Activated naive CD8-positive, alpha-beta T cell treated with anti-CD3 and anti-CD28 coated beads, Interleukin-2, amount 10 ng/mL, durations not matched to agents 7 days and 5 days (primary cell): ENCODE results near the gene LAMTOR1. TPM values are rescaled to one million over a fixed set of nuclear protein-coding genes. Genes with fewer than 3 reads are reported as not detected.
"Not testable (repeated sequence)": the region's sequence is repeated elsewhere in the genome, so short reads cannot be mapped to it uniquely, and the experiment has no call there.

Source experiments
- ATAC-seq: fragments of 150-1000 bp; cut with Tn5 transposase; one replicate; pipeline ENCODE4 v1.10.0; 2021; ENCODE audit warnings: low read depth, moderate library complexity
- POLR2A ChIA-PET: fragments of 350-600 bp; sonication (Branson Sonifier 250); formaldehyde crosslinking; loops from one replicate; lab custom pipeline; 2021; ENCODE audit warnings: antibody characterized with exemption; lab: Charles Lee
- DNase-seq: peaks from one replicate; pipeline ENCODE4 v3.0.0; 2021
- H3K27ac Mint-ChIP-seq: one replicate; pipeline ENCODE4 v1.8.0; 2022; ENCODE audit warnings: mild to moderate bottlenecking, mixed read lengths
- H3K27me3 Mint-ChIP-seq: one replicate; pipeline ENCODE4 v1.8.0; 2022; ENCODE audit warnings: mild to moderate bottlenecking, moderate library complexity, mixed read lengths
- H3K36me3 Mint-ChIP-seq: one replicate; pipeline ENCODE4 v1.8.0; 2021; ENCODE audit warnings: mild to moderate bottlenecking, mixed read lengths
- H3K4me1 Mint-ChIP-seq: one replicate; pipeline ENCODE4 v1.8.0; 2021; ENCODE audit warnings: mixed read lengths
- H3K4me3 Mint-ChIP-seq: one replicate; pipeline ENCODE4 v1.8.0; 2022; ENCODE audit warnings: mild to moderate bottlenecking, moderate library complexity, mixed read lengths
- H3K9me3 Mint-ChIP-seq: one replicate; pipeline ENCODE4 v1.8.0; 2021; ENCODE audit warnings: mixed read lengths
- total RNA-seq, 2 experiments: library from RNA; stranded (reverse); gene quantifications; one replicate each; pipeline ENCODE4 v1.2.3, GENCODE V29; 2021

LAMTOR1 gene
- total RNA-seq, 2 experiments from 2014 or later: 65.6 to 70.5 TPM

DNA sequence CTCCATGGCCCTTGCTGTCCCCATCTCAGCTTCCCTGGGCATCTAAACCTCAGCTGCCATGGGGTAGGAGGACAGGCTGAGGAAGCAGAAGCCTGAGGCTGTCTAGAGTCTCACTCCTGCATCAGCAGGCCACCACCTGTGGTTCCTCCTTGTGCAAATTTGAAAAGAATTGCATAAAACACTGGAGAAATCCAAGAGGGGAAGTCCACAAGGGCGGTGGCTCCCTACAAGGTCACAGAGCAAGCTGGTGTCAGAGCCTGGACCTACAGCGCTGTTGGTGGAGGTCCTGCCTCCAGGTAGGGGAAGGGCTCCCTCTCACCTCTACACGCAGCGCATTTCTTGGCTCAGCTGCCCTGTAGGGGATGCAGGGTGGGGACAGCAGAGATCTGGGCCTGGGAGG is 32.4 kb upstream of the LAMTOR1 start, which contains the start of gene FOLR3:
Gene FOLR3 (plus strand): TSS at position 253 of the 400 bp plus-strand sequence. CDS start 228 bp downstream, outside the sequence.
- DNase-seq, H3K4me1 Mint-ChIP-seq, H3K36me3 Mint-ChIP-seq, H3K4me3 Mint-ChIP-seq, H3K9me3 Mint-ChIP-seq, ATAC-seq, POLR2A ChIA-PET: not testable (repeated sequence)
- peaks cover 29% of the 10 kb centered on the region for H3K27me3 Mint-ChIP-seq
- H3K27ac Mint-ChIP-seq: peak within 1 kb of the TSS; percentile 24

GRCh38 chr11:72132646-72133045 is 29.5 kb upstream of the LAMTOR1 start:
- Mint-ChIP-seq H3K4me3 (no peak overlapping the region), H3K36me3 (peaks cover 2% of the 10 kb centered on the region), H3K27ac (no peak overlapping the region), H3K4me1 (peaks cover 4% of the 10 kb centered on the region), H3K9me3 (peaks cover 17% of the 10 kb centered on the region), H3K27me3 (peaks cover 40% of the 10 kb centered on the region)
- ATAC-seq (no peak), DNase-seq (no peak)
- POLR2A ChIA-PET: no interaction called here

- POLR2A ChIA-PET: no interaction called here
- peaks cover 42% of the 10 kb centered on the region for H3K27me3 Mint-ChIP-seq
- H3K4me3 Mint-ChIP-seq: no peak overlapping the region
- ATAC-seq (no peak), DNase-seq (no peak)
- no peaks in the 10 kb centered on the region for H3K4me1 Mint-ChIP-seq
- peaks cover 14% of the 10 kb centered on the region for H3K9me3 Mint-ChIP-seq
- no peak overlapping the region for H3K27ac Mint-ChIP-seq
- H3K36me3 Mint-ChIP-seq: peaks cover 4% of the 10 kb centered on the region
These were observed 26.3 kb upstream of the LAMTOR1 start for GRCh38 chr11:72129381-72129780.

GRCh38 chr11:72127923-72128322 is 24.8 kb upstream of the LAMTOR1 start:
- Mint-ChIP-seq H3K27ac (no peak overlapping the region), H3K4me3 (no peak overlapping the region), H3K4me1 (no peaks in the 10 kb centered on the region), H3K27me3 (peaks cover 32% of the 10 kb centered on the region), H3K9me3 (peaks cover 14% of the 10 kb centered on the region), H3K36me3 (peaks cover 4% of the 10 kb centered on the region)
- ATAC-seq (no peak), DNase-seq (no peak)
- POLR2A ChIA-PET: no interaction called here

GRCh38 chr11:72125956-72126355 is 22.9 kb upstream of the LAMTOR1 start:
- POLR2A ChIA-PET: interaction anchor here (1.6 kb wide), 1 partner anchor 13 kb away, joined by 5 read pairs; the partner anchor contains the start of gene ANAPC15
- Mint-ChIP-seq H3K36me3 (peaks cover 4% of the 10 kb centered on the region), H3K9me3 (peaks cover 14% of the 10 kb centered on the region), H3K4me3 (no peak overlapping the region), H3K27ac (no peak overlapping the region), H3K4me1 (no peaks in the 10 kb centered on the region), H3K27me3 (peaks cover 14% of the 10 kb centered on the region)
- ATAC-seq: no peak
- no peak for DNase-seq

- Mint-ChIP-seq H3K4me1 (peaks cover 3% of the 10 kb centered on the region), H3K27ac (no peak overlapping the region), H3K27me3 (peaks cover 13% of the 10 kb centered on the region), H3K36me3 (peaks cover 4% of the 10 kb centered on the region), H3K9me3 (peaks cover 9% of the 10 kb centered on the region), H3K4me3 (no peak overlapping the region)
- DNase-seq: no peak
- POLR2A ChIA-PET: no interaction called here
- ATAC-seq: no peak
These were observed 20.9 kb upstream of the LAMTOR1 start for GRCh38 chr11:72124046-72124445.

DNA sequence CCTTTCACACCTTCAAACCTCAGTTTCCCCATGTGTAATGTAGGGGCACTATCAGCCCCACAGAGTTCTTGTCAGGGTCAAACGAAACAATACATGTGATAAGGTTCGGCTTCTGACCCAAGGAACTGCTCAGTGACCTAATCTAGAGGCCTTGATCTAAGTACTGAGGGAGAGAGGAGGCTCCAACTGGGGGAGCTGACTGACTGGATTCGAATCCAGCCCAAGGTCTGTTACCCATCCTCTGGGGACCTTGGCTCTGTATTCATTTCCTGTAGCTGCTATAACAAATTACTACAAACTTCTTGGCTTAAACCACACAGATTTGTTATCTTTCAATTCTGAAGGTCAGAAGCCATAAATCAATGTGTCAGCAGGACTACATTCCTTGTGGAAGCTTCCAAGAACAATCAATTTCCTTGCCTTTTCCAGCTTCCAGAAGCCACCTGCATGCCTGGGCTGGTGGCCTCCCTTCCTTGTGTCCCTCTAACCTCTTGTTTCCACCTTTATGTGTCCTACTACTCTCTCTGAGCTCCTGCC is 20.1 kb upstream of the LAMTOR1 start:
- peaks cover 9% of the 10 kb centered on the region for H3K27me3 Mint-ChIP-seq
- POLR2A ChIA-PET: no interaction called here
- H3K9me3 Mint-ChIP-seq: peaks cover 4% of the 10 kb centered on the region
- ATAC-seq: no peak
- DNase-seq: no peak
- peaks cover 4% of the 10 kb centered on the region for H3K4me1 Mint-ChIP-seq
- H3K4me3 Mint-ChIP-seq: no peak overlapping the region
- peaks cover 1% of the 10 kb centered on the region for H3K36me3 Mint-ChIP-seq
- no peak overlapping the region for H3K27ac Mint-ChIP-seq

GRCh38 chr11:72122607-72123006 is 19.5 kb upstream of the LAMTOR1 start:
- no peak overlapping the region for H3K4me3 Mint-ChIP-seq
- no peak for ATAC-seq
- no peak overlapping the region for H3K27ac Mint-ChIP-seq
- peaks cover 1% of the 10 kb centered on the region for H3K9me3 Mint-ChIP-seq
- peaks cover 4% of the 10 kb centered on the region for H3K4me1 Mint-ChIP-seq
- DNase-seq: no peak
- peaks cover 3% of the 10 kb centered on the region for H3K27me3 Mint-ChIP-seq
- peaks cover 1% of the 10 kb centered on the region for H3K36me3 Mint-ChIP-seq
- POLR2A ChIA-PET: no interaction called here

DNA sequence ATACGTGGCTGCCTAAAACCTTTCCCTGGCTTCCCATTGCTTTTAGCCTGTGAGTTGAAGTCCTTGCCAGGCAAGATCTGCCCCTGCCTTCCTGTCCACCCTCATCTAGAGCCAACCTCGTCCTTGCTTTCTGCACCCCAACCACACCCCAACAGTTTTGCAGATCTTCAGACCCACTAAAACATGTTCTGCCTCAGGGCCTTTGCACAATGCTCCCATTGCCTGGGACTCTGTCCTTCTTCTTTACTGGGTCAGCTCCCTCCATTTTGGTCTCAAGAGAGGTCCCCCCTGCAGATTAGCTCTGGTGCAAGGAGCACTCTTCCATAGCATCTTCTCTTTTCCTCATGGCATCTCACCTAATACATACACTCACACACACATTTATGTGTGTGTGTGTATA is 17.8 kb upstream of the LAMTOR1 start:
- Mint-ChIP-seq H3K4me1 (peaks cover 5% of the 10 kb centered on the region), H3K9me3 (no peaks in the 10 kb centered on the region), H3K27me3 (peaks cover 1% of the 10 kb centered on the region), H3K36me3 (no peaks in the 10 kb centered on the region), H3K4me3 (no peak overlapping the region), H3K27ac (no peak overlapping the region)
- POLR2A ChIA-PET: no interaction called here
- no peak for DNase-seq
- ATAC-seq: no peak

DNA sequence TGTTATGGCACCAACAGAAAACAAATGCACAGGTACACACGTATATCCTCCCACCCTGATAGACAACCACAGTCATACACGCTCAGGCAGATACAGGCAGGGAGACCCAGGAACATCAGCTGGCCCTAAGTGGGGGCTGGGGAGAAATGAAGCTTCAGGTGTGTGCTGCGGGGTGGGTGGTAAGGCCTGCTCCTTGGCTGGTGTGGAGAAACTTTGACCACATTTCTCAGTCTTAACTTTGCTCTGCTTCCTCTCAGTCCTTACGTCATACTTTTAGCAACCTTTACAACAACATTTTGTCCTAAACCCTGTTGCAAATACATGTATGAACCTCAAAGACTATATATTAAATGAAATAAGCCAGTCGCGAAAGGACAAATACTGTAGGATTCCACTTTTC is 16.1 kb upstream of the LAMTOR1 start:
- Mint-ChIP-seq H3K36me3 (no peaks in the 10 kb centered on the region), H3K27ac (no peak overlapping the region), H3K9me3 (no peaks in the 10 kb centered on the region), H3K27me3 (peaks cover 1% of the 10 kb centered on the region), H3K4me1 (peaks cover 5% of the 10 kb centered on the region), H3K4me3 (no peak overlapping the region)
- DNase-seq: no peak
- peak; percentile 50 for ATAC-seq
- POLR2A ChIA-PET: no interaction called here

DNA sequence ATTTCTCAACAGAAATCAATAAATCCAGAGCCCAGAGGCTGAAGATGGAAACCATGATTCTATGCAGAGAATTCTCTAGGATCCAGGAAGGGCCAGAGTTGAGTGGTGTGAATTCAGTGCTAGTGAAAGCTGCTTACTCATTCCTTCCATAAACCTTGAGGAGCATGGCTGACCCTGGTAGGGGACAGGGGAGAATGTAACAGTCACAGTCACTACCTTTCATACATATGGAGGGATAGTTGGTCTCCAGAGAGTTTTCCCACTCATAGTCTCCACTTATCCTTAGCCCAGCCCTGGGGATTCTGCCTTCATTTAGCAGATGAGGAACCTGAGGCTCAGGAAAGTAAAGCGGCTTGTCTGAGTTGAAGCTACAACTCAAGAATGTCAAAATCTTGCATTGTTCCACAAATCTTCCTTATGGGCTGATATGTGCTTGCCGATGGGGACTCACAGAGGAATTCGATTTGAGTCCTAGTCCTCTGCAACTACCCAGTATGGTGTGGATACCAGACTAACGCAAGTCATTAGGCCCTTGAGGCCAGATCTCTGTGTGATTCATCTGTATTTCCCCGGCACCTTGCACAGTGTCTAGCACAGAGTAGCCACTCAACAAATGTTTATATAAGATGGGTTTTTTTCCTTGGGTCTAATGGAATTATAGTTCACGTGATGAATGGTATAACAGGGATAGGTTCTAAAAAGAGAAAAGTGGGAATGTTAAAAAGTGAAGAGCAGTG is 13.1 kb upstream of the LAMTOR1 start:
- Mint-ChIP-seq H3K27ac (peak overlapping the region; percentile 4), H3K4me1 (peaks cover 23% of the 10 kb centered on the region), H3K4me3 (no peak overlapping the region), H3K9me3 (peaks cover 2% of the 10 kb centered on the region), H3K27me3 (peaks cover 1% of the 10 kb centered on the region), H3K36me3 (no peaks in the 10 kb centered on the region)
- DNase-seq: no peak
- no peak for ATAC-seq
- POLR2A ChIA-PET: no interaction called here

- POLR2A ChIA-PET: no interaction called here
- no peak for DNase-seq
- H3K9me3 Mint-ChIP-seq: peaks cover 2% of the 10 kb centered on the region
- peaks cover 1% of the 10 kb centered on the region for H3K27me3 Mint-ChIP-seq
- peaks cover 2% of the 10 kb centered on the region for H3K36me3 Mint-ChIP-seq
- H3K4me1 Mint-ChIP-seq: peaks cover 28% of the 10 kb centered on the region
- no peak overlapping the region for H3K27ac Mint-ChIP-seq
- no peak for ATAC-seq
- no peak overlapping the region for H3K4me3 Mint-ChIP-seq
These were observed 11.5 kb upstream of the LAMTOR1 start for GRCh38 chr11:72114570-72114969.

- H3K4me1 Mint-ChIP-seq: peaks cover 24% of the 10 kb centered on the region
- peaks cover 2% of the 10 kb centered on the region for H3K36me3 Mint-ChIP-seq
- POLR2A ChIA-PET: interaction anchor here (0.9 to 3.0 kb wide), 15 partner anchors 12 to 185 kb away, joined by 3 to 27 read pairs (median 5); partner anchors contain the start of genes IL18BP, INPPL1, LAMTOR1 and RNF121
- H3K27ac Mint-ChIP-seq: peak overlapping the region; percentile 99
- peak overlapping the region; percentile 94 for H3K4me3 Mint-ChIP-seq
- DNase-seq (no peak), ATAC-seq (no peak)
- peaks cover 2% of the 10 kb centered on the region for H3K9me3 Mint-ChIP-seq
- no peaks in the 10 kb centered on the region for H3K27me3 Mint-ChIP-seq
These were observed 10.1 kb upstream of the LAMTOR1 start for GRCh38 chr11:72112978-72113808.
